SJSA1 (cell line): Measurements from ENCODE around the gene ZNF142. TPM values are rescaled to one million over a fixed set of nuclear protein-coding genes. Genes with fewer than 3 reads are reported as not detected.
"Not testable (repeated sequence)": the region's sequence is repeated elsewhere in the genome, so short reads cannot be mapped to it uniquely, and the experiment has no call there.

ENCODE experiments used
- DNase-seq, 2 experiments: peaks; one replicate each; pipeline ENCODE4 v3.0.0-alpha.2; 2015 to 2020; ENCODE audit warnings: low spot score in 2 of 2, low read depth in 1 of 2
- H3K27ac ChIP-seq: fragments of 250-450 bp; sonication (Bioruptor Pico); 2 replicates; pipeline ENCODE4 v1.5.1; 2020; ENCODE audit warnings: mild to moderate bottlenecking, moderate library complexity
- H3K27me3 ChIP-seq: fragments of 250-450 bp; sonication (Bioruptor Pico); replicated peaks from 2 replicates; pipeline ENCODE4 v1.5.1; 2020; ENCODE audit warnings: mild to moderate bottlenecking, moderate library complexity
- H3K36me3 ChIP-seq: fragments of 250-450 bp; sonication (Bioruptor Pico); 2 replicates; pipeline ENCODE4 v1.5.1; 2020; ENCODE audit warnings: mild to moderate bottlenecking
- H3K4me1 ChIP-seq: fragments of 250-450 bp; sonication (Bioruptor Pico); replicated peaks from 2 replicates; pipeline ENCODE4 v1.6.1; 2021; ENCODE audit warnings: mild to moderate bottlenecking
- H3K4me3 ChIP-seq: fragments of 250-450 bp; sonication (Bioruptor Pico); 2 replicates; pipeline ENCODE4 v1.5.1; 2020; ENCODE audit warnings: mild to moderate bottlenecking
- H3K9me3 ChIP-seq: fragments of 250-450 bp; sonication (Bioruptor Pico); replicated peaks from 2 replicates; pipeline ENCODE4 v1.5.1; 2020; ENCODE audit warnings: mild to moderate bottlenecking
- total RNA-seq: library from RNA; depleted of rRNA; stranded (reverse); fragments of >200 nt; shearing (Covaris generic); gene quantifications from 2 replicates; pipeline ENCODE4 v1.2.3, GENCODE V29; 2014; rRNA removed

The ZNF142 gene, protein sequence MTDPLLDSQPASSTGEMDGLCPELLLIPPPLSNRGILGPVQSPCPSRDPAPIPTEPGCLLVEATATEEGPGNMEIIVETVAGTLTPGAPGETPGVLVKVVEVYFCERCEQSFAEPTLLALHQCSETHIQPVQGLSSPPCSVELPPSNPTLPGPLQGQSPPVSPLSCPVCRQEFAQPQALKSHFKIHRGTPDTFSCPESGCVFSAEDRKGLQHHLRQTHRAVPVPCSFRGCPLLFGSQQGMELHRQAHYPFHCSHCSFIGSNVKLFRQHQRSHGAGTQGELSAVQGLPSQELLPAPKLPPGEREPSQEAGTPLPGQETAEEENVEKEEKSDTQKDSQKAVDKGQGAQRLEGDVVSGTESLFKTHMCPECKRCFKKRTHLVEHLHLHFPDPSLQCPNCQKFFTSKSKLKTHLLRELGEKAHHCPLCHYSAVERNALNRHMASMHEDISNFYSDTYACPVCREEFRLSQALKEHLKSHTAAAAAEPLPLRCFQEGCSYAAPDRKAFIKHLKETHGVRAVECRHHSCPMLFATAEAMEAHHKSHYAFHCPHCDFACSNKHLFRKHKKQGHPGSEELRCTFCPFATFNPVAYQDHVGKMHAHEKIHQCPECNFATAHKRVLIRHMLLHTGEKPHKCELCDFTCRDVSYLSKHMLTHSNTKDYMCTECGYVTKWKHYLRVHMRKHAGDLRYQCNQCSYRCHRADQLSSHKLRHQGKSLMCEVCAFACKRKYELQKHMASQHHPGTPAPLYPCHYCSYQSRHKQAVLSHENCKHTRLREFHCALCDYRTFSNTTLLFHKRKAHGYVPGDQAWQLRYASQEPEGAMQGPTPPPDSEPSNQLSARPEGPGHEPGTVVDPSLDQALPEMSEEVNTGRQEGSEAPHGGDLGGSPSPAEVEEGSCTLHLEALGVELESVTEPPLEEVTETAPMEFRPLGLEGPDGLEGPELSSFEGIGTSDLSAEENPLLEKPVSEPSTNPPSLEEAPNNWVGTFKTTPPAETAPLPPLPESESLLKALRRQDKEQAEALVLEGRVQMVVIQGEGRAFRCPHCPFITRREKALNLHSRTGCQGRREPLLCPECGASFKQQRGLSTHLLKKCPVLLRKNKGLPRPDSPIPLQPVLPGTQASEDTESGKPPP (N-terminal part only)
- total RNA-seq, result 6.9 and 7.2 TPM in 2 replicates

DNA sequence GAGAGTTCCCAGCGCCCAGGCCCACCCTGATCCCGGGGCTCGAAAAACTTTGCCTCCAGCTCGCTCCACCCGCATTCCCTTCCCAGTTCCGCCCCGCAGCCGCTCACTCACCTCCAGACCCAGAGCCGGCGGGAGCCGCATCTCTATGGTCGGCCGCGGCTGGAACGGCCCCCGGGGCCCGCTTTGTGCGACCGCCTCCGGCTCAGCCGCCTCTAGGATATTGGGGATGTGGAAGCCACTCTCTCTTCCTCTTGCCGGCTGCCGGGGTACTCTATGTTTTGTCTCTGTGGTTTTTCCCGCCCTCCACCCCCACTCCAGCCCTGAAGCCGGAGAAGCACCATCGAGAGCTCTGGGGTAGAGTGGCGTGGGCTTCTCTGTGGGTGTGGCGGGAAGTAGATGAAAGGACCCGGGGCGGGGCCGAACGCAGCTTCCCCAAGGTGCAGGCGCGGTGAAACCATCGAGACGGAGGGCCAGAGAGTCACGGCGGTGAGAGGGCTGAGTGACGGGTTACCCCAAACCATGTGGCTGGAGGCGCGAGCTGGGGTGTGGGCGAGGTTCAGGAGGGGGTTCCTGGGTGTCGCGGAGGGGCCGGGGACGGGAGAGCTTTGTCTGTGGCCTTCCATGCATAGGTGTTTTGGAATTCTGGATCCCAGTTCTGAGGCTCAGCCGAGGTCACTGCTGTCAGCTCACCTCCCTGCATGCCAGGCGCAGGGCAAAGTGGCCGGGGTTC is at the start of gene ZNF142, which contains the start of gene BCS1L:
TSS of gene ZNF142 (minus strand) at position 366 of the 730 bp plus-strand sequence. CDS start 3,194 bp downstream, outside the sequence.
TSS of gene BCS1L (plus strand) at position 426 of the 730 bp plus-strand sequence. CDS start 1,305 bp downstream, outside the sequence.
- Histone ChIP-seq H3K27ac (peak within 1 kb of the TSS; percentile 35), H3K9me3 (no peaks in the 10 kb centered on the region), H3K27me3 (no peaks in the 10 kb centered on the region), H3K36me3 (peaks cover 77% of the 10 kb centered on the region), H3K4me3 (peak within 1 kb of the TSS; percentile 68), H3K4me1 (peaks cover 4% of the 10 kb centered on the region)
- peak; percentile 85 to 92 for DNase-seq

DNA sequence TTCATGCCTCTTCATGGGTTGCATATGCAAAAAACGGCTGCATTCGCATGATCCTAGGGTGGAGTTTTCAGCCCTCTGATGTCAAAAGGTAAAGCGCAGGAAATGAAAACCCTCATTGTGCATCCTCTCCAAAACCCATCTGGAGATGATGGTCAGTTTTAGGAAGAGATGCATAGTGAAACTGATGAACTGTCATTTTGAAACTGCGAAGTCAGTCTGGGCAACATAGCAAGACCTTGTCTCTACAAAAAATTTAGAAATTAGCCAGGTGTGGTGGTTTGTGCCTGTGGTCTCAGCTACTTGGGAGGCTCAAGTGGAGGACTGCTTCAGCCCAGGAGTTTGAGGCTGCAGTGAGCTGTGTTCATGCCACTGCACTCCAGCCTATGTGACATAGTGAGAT is 48.7 kb upstream of the ZNF142 start:
- Histone ChIP-seq H3K27me3 (no peaks in the 10 kb centered on the region), H3K9me3 (no peaks in the 10 kb centered on the region), H3K36me3 (peaks cover 4% of the 10 kb centered on the region), H3K4me1 (peaks cover 7% of the 10 kb centered on the region), H3K27ac (no peak overlapping the region), H3K4me3 (no peak overlapping the region)
- DNase-seq, result no peak

DNA sequence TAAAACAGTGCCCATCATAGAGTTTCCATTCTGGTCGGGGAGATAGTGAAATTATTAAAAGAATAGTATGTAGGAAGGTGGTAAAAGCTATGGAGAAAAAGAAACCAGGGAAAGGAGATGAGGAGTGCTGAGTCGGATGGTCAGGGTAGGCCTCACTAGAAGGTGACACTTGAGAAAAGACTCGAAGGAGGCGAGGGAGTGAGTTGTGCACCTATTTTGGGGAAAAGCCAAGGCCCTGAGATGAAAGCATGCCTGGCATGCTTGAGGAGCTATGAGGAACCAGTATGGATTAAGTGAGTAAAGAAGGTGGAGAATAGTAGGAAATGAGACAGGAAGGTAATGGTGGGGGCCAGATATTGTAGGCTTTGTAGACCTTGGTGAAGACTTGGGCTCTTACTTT is 43.9 kb upstream of the ZNF142 start:
- Histone ChIP-seq H3K4me1 (no peaks in the 10 kb centered on the region), H3K4me3 (no peak overlapping the region), H3K27ac (no peak overlapping the region), H3K36me3 (no peaks in the 10 kb centered on the region), H3K27me3 (no peaks in the 10 kb centered on the region), H3K9me3 (no peaks in the 10 kb centered on the region)
- DNase-seq, result no peak

DNA sequence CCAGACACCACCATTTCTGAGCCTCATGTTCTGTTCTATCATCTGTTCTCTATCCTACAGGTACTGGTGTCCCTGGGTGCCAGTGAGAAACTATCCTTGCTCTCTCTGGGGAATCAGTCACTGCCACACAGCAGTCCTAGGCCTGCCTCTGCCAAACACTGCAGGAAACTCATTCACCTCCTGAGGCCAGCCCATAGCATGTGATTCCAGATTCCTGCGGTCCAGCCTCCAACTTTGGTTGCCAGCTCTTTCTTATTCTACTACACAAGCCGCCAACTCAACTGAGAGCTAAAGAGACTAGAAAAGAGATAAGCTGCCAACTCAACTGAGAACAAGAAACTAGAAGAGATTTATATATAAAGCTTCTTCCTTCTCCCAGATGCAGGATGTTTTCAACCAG is 42.4 kb upstream of the ZNF142 start:
- Histone ChIP-seq H3K27ac (no peak overlapping the region), H3K4me1 (no peaks in the 10 kb centered on the region), H3K36me3 (no peaks in the 10 kb centered on the region), H3K4me3 (no peak overlapping the region), H3K9me3 (no peaks in the 10 kb centered on the region), H3K27me3 (no peaks in the 10 kb centered on the region)
- DNase-seq, result no peak

DNA sequence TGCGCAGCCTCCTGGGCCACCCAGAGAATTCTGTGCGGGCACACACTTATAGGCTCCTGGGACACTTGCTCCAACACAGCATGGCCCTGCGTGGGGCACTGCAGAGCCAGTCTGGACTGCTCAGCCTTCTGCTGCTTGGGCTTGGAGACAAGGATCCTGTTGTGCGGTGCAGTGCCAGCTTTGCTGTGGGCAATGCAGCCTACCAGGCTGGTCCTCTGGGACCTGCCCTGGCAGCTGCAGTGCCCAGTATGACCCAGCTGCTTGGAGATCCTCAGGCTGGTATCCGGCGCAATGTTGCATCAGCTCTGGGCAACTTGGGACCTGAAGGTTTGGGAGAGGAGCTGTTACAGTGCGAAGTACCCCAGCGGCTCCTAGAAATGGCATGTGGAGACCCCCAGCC is 39.5 kb upstream of the ZNF142 start:
- Histone ChIP-seq H3K9me3 (no peaks in the 10 kb centered on the region), H3K4me3 (no peak overlapping the region), H3K36me3 (peaks cover 6% of the 10 kb centered on the region), H3K27me3 (no peaks in the 10 kb centered on the region), H3K4me1 (no peaks in the 10 kb centered on the region), H3K27ac (no peak overlapping the region)
- no peak for DNase-seq

DNA sequence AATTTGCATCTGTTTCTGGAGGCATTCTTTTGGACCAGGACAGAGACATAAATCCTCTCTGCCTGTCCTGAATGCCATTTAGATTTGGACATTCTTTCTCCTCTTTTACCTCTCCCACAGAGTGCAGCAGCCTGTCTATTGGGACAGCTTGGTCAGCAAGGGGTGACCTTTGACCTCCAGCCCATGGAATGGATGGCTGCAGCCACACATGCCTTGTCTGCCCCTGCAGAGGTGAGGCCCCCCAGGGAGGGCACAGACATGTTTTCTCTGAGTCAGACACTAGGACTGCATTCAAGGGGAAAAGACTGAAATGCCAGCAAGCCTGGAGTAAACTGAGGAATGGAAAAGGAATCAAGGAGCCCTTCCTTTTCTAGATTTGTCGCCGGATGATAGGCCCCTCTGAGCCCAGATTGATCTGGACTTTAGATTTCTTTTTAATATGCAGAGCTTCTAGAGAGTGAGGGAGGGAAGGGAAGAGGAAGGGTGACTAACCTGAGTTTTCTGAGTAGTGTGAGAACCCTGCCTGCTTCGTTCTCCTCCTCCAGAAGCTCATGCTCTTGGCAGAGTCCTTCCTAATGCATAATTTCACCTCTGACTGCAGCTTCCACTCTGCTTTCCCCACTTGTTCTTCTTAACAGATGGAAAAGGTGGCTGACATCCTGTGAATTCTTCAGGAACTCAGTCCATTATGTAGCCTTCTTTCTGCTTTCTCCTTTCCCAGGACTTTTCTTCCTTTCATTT is 35.2 kb upstream of the ZNF142 start:
- Histone ChIP-seq H3K36me3 (peaks cover 13% of the 10 kb centered on the region), H3K27ac (no peak overlapping the region), H3K27me3 (no peaks in the 10 kb centered on the region), H3K9me3 (no peaks in the 10 kb centered on the region), H3K4me3 (no peak overlapping the region), H3K4me1 (no peaks in the 10 kb centered on the region)
- DNase-seq, result no peak

DNA sequence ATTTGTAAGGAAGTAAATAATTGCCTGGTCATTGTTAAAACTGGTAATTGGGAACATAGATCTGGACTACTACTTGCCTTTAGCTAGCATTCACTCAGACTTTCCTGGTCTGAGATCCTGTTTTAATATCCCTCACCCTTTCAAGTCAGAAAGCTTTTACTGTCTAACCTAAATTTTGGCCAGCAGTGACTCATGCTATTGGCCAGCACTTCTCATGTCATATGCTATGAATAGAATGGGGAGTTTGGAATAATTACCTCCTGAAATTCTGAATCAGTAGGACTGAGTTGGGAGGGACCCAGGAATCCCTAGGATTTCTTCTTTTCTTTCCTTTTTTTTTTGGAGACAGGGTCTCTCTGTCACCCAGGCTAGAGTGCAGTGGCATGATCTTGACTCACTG is 31.8 kb upstream of the ZNF142 start:
- Histone ChIP-seq H3K27me3 (no peaks in the 10 kb centered on the region), H3K4me3 (no peak overlapping the region), H3K27ac (no peak overlapping the region), H3K9me3 (no peaks in the 10 kb centered on the region), H3K4me1 (no peaks in the 10 kb centered on the region), H3K36me3 (peaks cover 16% of the 10 kb centered on the region)
- DNase-seq, result no peak

DNA sequence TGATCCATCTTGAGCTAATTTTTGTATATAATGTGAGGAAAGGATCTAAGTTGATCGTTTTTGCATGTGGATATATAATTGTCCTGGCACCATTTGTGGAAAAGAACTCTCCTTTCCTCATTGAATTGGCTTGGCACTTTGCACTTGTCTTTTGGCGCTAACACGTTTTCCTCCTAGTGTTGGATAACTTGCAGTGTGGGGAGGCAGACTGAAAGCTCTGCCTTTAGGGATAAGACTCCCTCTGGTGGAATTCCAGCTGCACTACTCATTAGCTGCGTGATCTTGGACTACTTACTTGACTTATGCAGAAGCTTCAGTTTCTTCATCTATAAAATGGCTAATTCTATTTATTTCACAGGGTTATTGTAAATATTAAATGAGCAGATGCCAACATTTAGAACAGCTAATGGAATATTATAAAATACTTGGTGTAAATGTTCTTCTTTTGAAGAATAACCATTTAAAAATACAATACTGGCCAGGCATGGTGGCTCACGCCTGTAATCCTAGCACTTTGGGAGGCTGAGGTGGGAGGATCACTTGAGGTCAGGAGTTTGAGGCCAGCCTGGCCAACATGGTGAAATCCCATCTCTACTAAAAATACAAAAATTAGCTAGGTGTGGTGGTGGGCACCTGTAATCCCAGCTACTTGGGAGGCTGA is 28.1 kb upstream of the ZNF142 start:
- DNase-seq, result peak; percentile 35 to 61
- not testable (repeated sequence) for H3K4me1 ChIP-seq, H3K36me3 ChIP-seq, H3K9me3 ChIP-seq, H3K27ac ChIP-seq, H3K27me3 ChIP-seq, H3K4me3 ChIP-seq

DNA sequence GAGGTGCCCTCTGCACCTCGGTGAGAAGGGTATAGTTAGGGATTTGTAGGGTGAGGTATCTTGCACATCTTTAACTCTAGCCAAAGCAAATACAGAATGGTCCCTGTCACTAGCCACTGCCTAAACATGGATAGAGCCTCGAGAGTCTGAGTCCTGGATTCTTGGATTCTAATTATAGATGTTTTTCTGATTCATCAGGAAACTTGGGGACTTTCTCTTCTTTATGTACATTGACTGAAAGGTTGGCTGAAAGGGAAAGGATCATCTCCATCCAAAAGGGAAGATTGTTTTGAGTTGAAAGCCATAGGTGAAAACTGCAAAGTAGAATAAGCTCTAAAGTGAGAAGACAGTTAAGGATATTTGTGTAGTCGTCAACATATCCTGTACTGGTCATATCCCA is 20.6 kb upstream of the ZNF142 start:
- H3K4me1 ChIP-seq, result no peaks in the 10 kb centered on the region
- H3K27me3 ChIP-seq, result no peaks in the 10 kb centered on the region
- H3K36me3 ChIP-seq, result no peaks in the 10 kb centered on the region; the same call in 1 of the 2 replicates
- no peak overlapping the region for H3K27ac ChIP-seq
- no peak overlapping the region for H3K4me3 ChIP-seq
- H3K9me3 ChIP-seq, result no peaks in the 10 kb centered on the region
- no peak for DNase-seq

DNA sequence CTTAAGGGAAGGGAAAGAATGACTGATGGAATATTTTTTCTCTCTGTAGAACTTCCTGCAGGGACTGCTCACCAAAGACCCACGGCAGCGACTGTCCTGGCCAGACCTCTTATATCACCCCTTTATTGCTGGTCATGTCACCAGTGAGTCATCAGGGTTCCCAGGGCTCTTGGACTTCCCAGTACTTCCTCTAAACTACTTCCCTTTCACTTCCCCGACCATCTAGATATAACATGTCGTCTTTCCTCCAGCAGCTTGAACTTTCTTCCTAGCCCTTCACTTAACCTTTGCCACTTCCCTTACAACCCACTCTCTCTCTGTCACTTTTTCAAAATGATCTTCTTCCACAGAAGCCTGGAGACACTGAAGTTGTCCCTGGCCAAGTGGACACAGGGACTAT is 19.7 kb upstream of the ZNF142 start:
- no peaks in the 10 kb centered on the region; the same call in 1 of the 2 replicates for H3K36me3 ChIP-seq
- no peaks in the 10 kb centered on the region for H3K4me1 ChIP-seq
- DNase-seq, result no peak
- no peaks in the 10 kb centered on the region for H3K27me3 ChIP-seq
- no peaks in the 10 kb centered on the region for H3K9me3 ChIP-seq
- H3K4me3 ChIP-seq, result no peak overlapping the region
- H3K27ac ChIP-seq, result no peak overlapping the region

DNA sequence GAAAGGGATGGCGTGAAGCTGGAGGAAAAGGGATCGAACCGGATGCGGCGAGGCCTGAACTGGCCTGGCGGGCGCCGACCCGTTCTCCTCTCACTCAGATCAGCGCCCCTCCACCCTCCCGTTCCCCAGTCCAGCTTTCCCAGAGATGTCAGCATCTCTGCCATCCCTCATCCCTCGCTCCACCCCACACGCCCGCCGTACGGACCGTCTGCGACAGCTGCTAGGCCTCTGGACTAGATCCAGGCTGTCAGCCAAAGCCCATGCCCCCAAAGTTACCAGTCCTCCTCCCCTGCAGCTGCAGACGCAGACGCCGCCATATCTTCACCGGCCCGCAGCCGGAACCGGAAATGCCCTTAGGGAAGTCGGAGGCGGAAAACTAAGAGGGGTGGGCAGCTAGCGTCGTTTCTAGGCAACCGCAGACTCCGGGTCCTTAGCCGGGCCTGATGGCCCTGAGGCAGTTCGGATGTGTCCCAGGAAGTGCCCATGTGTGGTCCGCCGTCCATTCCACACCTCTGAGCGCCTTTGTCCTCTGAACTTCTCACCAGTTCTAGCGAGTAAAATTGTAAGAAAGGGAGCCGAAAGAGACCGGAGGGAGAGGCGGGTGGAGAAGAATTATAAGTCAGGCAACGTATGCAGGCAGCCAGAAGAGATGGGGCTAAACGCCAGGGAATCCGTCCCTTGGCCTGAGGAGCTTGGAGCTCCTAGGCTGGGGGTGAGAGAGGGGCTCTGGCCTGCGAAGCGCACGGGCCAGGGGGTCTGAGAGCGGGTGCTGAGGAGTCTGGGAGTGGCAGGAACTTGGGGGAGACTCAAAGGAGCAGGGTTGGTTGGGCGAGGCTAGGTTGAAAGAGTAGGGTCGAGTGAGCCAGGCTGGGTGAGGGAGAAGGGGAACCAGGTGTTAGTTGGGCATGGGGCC is 12.5 kb upstream of the ZNF142 start, which contains the start of the genes RNF25 and STK36:
TSS of gene RNF25 (minus strand) at position 349 of the 913 bp plus-strand sequence. CDS start at position 317, 32 bp downstream.
TSS of gene STK36 (plus strand) at position 433 of the 913 bp plus-strand sequence. CDS start 744 bp downstream, outside the sequence.
- H3K27ac ChIP-seq, result peak within 1 kb of the TSS; percentile 55
- peak within 1 kb of the TSS; percentile 66 for H3K4me3 ChIP-seq
- peaks cover 12% of the 10 kb centered on the region for H3K4me1 ChIP-seq
- no peaks in the 10 kb centered on the region for H3K9me3 ChIP-seq
- H3K36me3 ChIP-seq, result peaks cover 26% of the 10 kb centered on the region
- DNase-seq, result peak; percentile 86 to 91
- no peaks in the 10 kb centered on the region for H3K27me3 ChIP-seq
